ENCODE data around the gene EDN2. TPM values are rescaled to one million over a fixed set of nuclear protein-coding genes. Genes with fewer than 3 reads are reported as not detected.

The EDN2 gene
- total RNA-seq (2014; rRNA removed; shearing (Covaris generic)), result 0.50 TPM in 1 of 2 replicates, not detected in the other

- peak; percentile 50 for DNase-seq (ENCODE audit: low spot score)
Observed at GRCh38 chr1:41484402-41485241, at the start of gene EDN2. EDN2 (minus strand) TSS chr1:41484683; CDS start chr1:41484601, 82 bp downstream.

- DNase-seq (ENCODE audit: low spot score), result no peak
Observed at GRCh38 chr1:41533731-41534080, 49.2 kb upstream of the EDN2 start.

- DNase-seq (ENCODE audit: low spot score), result no peak
Observed at GRCh38 chr1:41533016-41533730, 48.7 kb upstream of the EDN2 start.

GRCh38 chr1:41532206-41532975 lies 47.9 kb upstream of the EDN2 start:
- no peak for DNase-seq (ENCODE audit: low spot score)

- DNase-seq (ENCODE audit: low spot score), result no peak
Observed at GRCh38 chr1:41530411-41530810, 45.9 kb upstream of the EDN2 start.

GRCh38 chr1:41529621-41530395 lies 45.3 kb upstream of the EDN2 start:
- no peak for DNase-seq (ENCODE audit: low spot score)

- no peak for DNase-seq (ENCODE audit: low spot score)
Observed at GRCh38 chr1:41528726-41529605, 44.5 kb upstream of the EDN2 start.

GRCh38 chr1:41528106-41528505 lies 43.6 kb upstream of the EDN2 start:
- no peak for DNase-seq (ENCODE audit: low spot score)

- no peak for DNase-seq (ENCODE audit: low spot score)
Observed at GRCh38 chr1:41526956-41527561, 42.6 kb upstream of the EDN2 start.

GRCh38 chr1:41525891-41526587 lies 41.6 kb upstream of the EDN2 start:
- no peak for DNase-seq (ENCODE audit: low spot score)

GRCh38 chr1:41524676-41525675 lies 40.5 kb upstream of the EDN2 start:
- DNase-seq (ENCODE audit: low spot score), result no peak

- DNase-seq (ENCODE audit: low spot score), result no peak
Observed at GRCh38 chr1:41523949-41524675, 39.6 kb upstream of the EDN2 start.

- no peak for DNase-seq (ENCODE audit: low spot score)
Observed at GRCh38 chr1:41523071-41523470, 38.6 kb upstream of the EDN2 start.

GRCh38 chr1:41521766-41522165 lies 37.3 kb upstream of the EDN2 start:
- no peak for DNase-seq (ENCODE audit: low spot score)

GRCh38 chr1:41520951-41521752 lies 36.7 kb upstream of the EDN2 start:
- DNase-seq (ENCODE audit: low spot score), result no peak

GRCh38 chr1:41519667-41520066 lies 35.2 kb upstream of the EDN2 start:
- no peak for DNase-seq (ENCODE audit: low spot score)

- DNase-seq (ENCODE audit: low spot score), result no peak
Observed at GRCh38 chr1:41518471-41518870, 34.0 kb upstream of the EDN2 start.
